Right ventricle myocardium superior (tissue), 1 donor: ENCODE data around the gene TMEM222. TPM values are rescaled to one million over a fixed set of nuclear protein-coding genes. Genes with fewer than 3 reads are reported as not detected.

Source experiments
- ATAC-seq: fragments of 200-7000 bp; cut with Tn5 transposase; one replicate; pipeline ENCODE4 v1.9.1; 2020; ENCODE audit warnings: mild to moderate bottlenecking; ENCODE audit not compliant: poor library complexity
- DNase-seq: peaks from one replicate; pipeline ENCODE4 v3.0.0-alpha.2; 2020
- intact Hi-C: fragments of 100-400 bp; cut with DNase I; formaldehyde crosslinking; loops from one replicate; pipeline ENCODE4 v1.11.2; 2022
- total RNA-seq: library from RNA; stranded (reverse); fragmentation: NEBNext Ultra II Directional; extraction: Animal tissue kit (Norgen Biotek cat#: 25700); gene quantifications from one replicate; pipeline ENCODE4 v1.2.1, GENCODE V29; 2021
- donor health status: DM: no; HTN: yes; CAD: no; lungs with severe emphysema.

Gene TMEM222
- total RNA-seq, 1 donor from 2014 or later, result 18.6 TPM

DNA sequence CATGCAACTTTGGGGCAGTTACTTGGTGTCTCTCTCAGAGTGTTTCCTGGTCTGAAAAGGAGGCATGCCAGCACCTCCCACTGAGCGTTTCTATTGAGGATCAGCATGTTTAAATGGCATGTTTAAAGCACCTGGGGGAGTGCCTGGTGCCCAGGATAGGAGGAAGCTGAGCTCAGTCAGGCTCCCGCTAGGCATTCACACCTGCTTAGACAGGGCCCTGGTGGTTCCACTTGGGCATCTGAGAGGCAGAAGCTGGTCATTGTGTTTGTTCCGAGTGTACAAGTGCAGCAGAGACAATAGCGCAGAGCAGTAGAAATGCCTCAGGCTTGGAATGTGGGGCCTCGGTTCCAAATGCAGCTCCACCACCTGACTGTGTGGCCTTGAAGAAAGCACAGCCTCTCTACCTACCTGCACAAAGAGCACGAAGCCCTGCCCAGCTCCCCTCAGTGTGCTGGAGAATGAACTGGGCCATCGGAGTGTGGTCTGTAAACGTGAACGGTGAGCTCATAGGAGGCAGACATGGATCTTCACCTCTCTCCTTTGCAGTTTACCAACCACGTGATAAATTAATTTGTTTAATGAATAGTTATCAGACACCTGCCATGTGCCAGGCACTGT, 20.3 kb upstream of the TMEM222 start:
- DNase-seq (no peak), ATAC-seq (no peak)
- intact Hi-C loops, result loop anchor here (2.0 kb wide), 1 partner anchor 93 kb away; no protein-coding TSS in a partner anchor

DNA sequence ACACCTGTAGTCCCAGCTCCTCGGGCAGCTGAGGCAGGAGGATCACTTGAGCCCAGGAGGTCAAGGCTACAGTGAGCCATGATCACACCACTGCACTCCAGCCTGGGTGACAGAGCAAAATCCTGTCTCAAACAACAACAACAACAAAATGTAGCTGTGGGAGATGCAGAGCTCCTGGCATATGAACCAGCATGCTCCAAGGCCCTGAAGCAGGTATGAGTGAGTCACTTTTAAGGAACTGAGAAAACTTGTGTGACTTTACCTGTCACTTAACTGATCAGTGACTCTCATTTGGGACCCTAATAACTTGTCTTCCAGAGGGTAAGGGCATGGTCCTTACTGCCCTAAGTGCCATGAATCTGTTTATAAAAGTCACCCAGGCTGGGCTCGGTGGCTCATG, 19.4 kb upstream of the TMEM222 start:
- ATAC-seq (no peak), DNase-seq (no peak)
- intact Hi-C loops, result no loop called here

DNA sequence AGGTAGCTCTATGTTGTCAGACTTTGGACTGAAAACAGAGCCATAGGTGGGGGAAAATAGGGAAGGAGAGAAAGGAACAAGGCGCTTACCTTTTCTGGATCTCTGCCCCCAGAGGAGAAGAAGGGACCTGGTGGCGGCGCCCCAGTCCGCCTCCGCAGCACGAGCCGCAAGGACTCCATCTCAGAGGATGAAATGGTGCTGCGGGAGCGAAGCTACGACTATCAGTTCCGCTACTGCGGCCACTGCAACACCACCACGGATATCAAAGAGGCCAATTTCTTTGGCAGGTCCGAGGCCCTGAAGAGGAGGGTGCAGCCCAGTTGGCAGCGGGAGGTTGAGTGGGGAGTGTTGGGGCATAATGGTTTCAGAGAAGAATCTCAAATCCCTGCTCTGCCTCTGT, 18.5 kb upstream of the TMEM222 start:
- DNase-seq (no peak), ATAC-seq (no peak)
- intact Hi-C loops, result no loop called here

DNA sequence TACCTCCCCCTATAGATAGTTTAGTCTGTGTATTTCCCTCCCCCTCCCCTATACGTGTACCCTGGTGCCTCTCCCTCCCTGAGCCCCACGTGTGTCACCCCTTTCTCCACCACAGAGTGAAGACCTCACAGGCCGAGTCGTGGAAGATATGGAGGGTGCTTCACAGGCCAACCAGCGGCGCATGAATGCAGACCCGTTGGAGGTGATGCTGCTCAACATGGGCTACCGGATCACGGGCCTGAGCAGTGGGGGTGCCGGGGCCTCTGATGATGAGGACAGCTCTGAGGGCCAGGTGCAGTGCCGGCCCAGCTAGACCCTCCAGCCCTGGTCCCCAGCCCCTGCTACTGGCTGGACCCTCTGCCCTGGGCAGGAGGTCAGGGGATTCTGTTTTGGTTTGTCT, 15.9 kb upstream of the TMEM222 start:
- DNase-seq (no peak), ATAC-seq (no peak)
- intact Hi-C loops, result no loop called here

GRCh38 chr1:27306892-27307761, 14.8 kb upstream of the TMEM222 start:
- ATAC-seq, result no peak
- intact Hi-C loops, result no loop called here
- DNase-seq, result no peak

DNA sequence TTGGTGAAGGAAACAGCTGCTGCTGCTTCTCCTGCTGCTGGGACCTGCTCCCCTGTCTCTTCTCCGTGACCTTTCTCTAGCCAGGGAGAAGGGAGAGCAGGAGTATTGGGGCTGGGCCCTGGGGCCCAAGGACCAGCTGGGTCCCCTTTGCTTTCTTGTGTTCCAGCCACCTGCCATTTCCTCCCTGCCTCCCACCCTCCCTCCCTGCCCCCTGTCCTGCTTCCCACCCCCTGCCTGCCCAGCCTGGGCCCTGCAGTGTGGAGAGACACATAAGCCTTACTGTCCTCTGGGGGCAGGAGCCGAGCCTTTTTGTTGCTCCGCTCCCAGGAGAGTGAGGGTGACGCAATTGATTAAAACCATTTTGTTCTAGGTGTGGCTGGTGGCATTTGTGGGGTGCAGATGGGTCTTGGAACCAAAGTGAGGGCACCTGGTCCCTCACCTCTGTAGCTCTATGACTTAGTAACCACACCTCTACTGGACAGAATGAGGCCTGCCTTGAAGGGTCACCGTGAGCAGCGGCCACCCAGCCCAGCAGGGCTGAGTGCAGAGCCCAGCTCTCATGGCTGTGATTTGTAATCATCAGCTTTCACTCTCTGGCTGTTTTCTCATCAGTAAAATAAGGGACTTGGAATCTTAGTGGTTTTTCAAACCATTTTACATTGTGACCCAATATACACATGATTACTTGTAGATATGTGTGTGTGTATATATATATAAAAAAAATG, 13.9 kb upstream of the TMEM222 start:
- no peak for ATAC-seq
- intact Hi-C loops, result no loop called here
- no peak for DNase-seq

DNA sequence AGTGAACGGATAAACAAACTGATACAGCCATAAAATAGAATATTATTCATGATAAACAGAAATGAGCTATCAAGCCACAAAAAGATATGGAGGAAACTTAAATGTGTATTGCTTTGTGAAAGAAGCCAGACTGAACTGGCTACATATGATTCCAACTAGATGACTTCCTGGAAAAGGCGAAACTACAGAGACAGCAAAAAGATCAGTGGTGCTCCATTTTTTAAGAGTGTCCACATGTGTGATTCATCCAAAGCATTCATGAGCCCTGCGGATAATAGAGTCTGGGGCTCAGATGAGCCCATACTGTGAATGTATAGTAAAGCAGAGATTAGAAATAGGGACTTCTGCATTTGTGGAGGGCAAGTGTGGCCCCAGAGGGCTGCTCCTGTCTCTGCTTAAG, 7.8 kb upstream of the TMEM222 start:
- ATAC-seq (no peak), DNase-seq (no peak)
- intact Hi-C loops, result no loop called here

- intact Hi-C loops, result no loop called here
- no peak for ATAC-seq
Observed at GRCh38 chr1:27314737-27315136, 7.2 kb upstream of the TMEM222 start.

GRCh38 chr1:27316860-27317259, 5.1 kb upstream of the TMEM222 start:
- intact Hi-C loops, result no loop called here
- ATAC-seq (no peak), DNase-seq (no peak)

More at GRCh38 chr1:27314737-27315136, 7.2 kb upstream of the TMEM222 start:
- DNase-seq, result no peak

- DNase-seq, result no peak
- intact Hi-C loops, result no loop called here
- ATAC-seq, result no peak
Observed at GRCh38 chr1:27318136-27318535, 3.8 kb upstream of the TMEM222 start.

- no peak for ATAC-seq
- DNase-seq, result no peak
- intact Hi-C loops, result no loop called here
Observed at GRCh38 chr1:27318596-27318995, 3.4 kb upstream of the TMEM222 start.

GRCh38 chr1:27322569-27323240, 742 bp downstream of the TMEM222 start:
- ATAC-seq (no peak), DNase-seq (no peak)
- intact Hi-C loops, result no loop called here

GRCh38 chr1:27325286-27325685, 3.3 kb downstream of the TMEM222 start:
- intact Hi-C loops, result no loop called here
- DNase-seq (no peak), ATAC-seq (no peak)

DNA sequence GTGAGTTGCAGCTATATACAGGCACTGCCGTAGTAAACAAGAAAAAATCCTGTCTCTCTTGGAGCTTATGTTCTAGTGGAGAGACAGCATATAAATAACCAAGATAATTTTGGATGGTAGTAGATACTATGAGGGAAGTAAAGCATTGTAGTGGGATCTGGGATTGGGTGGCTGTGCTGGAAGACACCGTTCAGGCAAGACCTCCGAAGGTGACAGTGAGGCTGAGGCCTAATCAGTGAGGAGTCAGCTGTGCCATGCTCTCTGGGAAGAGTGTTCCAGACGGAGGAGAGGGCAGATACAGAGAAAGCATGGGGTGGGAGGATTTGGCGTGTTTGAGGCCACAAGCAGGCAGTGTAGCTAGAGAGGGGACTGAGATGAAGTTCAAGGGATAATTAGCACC, 6.0 kb downstream of the TMEM222 start:
- ATAC-seq (no peak), DNase-seq (no peak)
- intact Hi-C loops, result no loop called here

- ATAC-seq, result no peak
- intact Hi-C loops, result no loop called here
- DNase-seq, result no peak
Observed at GRCh38 chr1:27330786-27331185, 8.8 kb downstream of the TMEM222 start.

DNA sequence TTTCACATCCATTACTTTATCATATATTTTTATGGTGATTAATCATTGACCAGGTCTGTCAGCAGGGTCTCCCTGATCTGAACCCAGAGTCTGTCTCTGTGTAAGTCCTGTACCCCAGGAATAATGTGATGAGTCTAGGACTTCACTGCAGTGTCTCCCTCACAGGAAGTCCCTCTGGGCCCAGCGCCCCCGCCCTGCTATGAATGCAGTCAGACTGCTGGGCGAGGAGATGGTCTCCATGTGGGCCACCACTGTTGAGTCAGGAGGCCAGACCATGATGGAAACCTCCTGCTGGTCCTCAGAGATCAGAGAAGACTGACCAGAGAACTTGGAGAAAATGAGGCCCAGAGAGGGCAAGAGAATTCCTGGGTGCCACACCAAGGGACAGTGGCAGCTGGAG, 9.5 kb downstream of the TMEM222 start:
- no peak for DNase-seq
- intact Hi-C loops, result no loop called here
- no peak for ATAC-seq

GRCh38 chr1:27331922-27332321, 10.0 kb downstream of the TMEM222 start:
- intact Hi-C loops, result no loop called here
- peak; percentile 63 for ATAC-seq
- DNase-seq, result no peak

DNA sequence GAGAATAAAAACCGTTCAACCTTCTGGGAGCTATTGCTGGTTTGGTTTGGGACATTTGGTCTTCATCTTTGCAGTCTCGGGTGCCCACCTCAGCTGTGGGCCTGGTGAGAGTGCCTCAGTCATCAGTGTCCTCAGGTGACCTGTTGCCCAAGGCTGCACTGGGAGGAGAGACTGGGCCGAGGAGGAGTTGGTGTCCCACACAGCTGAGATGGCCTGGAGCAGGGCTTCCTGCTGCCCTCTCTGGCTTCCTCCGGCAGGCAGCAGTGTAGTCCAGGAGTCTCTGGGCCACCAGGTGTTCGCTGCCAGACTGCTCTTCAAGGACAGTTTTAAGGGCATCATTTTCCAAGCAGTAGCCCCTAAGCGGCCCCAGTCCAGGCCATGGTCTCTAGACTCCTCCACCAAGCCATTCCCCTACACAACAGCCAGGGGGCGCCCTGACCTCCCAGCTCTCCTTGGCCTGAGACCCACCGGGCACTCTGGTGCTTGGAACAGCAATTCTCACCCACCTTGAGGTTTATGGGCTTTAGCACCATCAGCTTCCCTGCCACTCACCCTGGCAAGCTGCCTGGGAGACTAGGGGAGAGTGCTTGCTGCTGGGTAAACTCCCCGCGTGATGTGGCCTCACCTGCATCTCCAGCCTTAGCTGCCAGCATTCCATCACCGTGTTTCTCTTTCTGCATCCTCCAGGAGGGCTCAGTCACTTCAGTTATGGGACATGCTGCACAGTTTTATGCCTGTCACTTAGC, 10.7 kb downstream of the TMEM222 start:
- DNase-seq (peak; percentile 71), ATAC-seq (peak; percentile 50)
- intact Hi-C loops, result no loop called here
